Cerebellar nuclear complex (tissue), 1 donor: ENCODE measurements around the gene TMED4.

Experiments used
- DNase-seq, 2 experiments: peaks; one replicate each; lab custom pipeline; 2025; lab: John Stamatoyannopoulos, UW

Gene TMED4

DNA sequence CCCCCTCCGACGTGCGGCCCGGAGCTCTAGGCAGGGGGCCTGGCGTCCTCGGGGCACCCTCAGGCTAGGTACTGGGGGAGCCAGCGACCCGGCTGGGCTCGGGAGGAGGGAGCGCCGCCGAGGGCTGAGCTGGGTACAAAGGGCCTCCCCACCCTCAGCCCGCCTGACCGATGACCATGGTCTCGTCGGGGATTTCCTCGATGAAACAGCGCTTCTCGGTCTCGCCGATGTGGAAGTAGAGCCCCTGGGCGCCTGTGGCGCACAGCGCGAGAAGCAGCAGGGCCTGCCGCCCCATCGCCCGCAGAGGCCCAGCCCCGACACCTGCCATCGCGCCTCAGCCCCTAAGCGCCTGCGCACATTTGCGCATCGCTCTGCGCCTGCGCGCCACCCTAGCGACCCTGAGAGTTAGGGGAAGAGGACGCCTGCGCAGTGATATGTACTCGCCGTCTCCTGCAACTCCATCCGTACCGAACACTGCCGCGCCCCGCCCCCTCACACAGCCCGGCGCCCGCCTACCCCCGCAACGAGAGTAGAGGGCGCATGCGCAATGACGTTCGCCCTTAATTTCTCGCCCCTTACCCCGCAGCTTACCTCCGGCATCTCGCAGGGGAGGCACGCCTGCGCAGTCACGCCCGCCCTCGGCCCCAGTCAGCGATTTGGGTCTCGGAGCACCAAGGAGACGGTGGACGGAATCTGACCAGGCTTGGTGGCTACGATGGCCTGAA, at the start of gene TMED4:
Gene TMED4 (minus strand): TSS at position 353 of the 725 bp plus-strand sequence. CDS start 25 bp downstream, at position 328.
- peak; percentile 77 to 89 for DNase-seq

DNA sequence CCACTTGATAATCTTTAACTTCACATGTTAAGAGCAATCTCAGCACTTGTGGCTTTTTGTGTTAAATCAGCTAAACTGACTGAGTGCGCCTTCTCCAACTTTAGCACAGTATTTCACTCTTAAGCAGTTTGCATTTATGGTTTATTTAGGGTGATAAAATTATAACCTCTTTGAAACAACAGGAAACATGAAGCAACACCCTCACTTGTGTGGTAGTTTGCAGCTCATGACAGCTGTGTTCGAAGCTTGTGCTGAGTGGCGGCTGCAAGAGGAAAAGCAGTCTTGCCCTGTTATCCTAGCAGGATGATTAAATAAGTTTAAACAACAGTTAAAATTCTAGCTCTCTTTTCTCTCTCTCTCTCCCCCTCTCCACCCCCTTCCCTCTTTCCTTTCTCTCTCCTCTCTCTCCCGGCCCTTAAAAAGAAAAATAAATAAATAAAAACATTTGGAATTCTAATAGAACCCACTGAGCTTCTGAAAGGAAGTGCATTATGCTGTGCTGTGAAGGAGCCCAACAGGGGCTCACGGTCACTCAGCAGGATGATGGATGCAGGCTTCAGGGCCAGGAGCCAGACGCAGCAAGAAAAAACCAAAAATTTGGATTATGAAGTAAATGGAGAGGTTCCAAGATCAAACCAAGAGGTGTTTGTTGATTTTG, 49.6 kb upstream of the TMED4 start:
- no peak for DNase-seq

DNA sequence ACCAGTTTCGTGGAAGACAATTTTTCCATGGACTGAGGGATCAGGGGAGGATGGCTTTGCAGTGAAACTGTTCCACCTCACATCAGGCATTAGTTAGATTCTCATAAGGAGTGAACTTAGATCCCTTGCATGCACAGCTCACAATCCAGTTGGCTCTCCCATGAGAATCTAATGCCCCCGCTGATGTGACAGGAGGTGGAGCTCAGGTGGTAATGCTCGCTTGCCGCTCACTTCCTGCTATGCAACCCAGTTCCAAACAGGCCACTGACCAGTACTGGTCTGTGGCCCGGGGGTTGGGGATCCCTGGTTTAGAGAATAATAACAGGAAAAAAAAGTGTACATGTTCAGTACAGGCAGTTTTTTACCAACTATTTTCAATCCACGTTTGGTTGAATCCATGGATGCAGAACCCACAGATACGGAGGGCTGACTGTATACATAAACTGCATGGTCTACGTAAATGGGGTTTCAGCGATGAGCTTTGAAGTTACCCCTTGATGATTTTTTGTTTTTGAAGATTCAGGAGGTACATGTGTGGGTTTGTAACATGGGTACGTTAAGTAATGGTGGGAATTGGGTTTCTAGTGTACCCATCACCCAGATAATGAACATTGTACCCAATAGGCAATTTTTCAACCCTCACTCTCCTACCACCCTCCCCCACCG, 48.9 kb upstream of the TMED4 start:
- DNase-seq = no peak

DNA sequence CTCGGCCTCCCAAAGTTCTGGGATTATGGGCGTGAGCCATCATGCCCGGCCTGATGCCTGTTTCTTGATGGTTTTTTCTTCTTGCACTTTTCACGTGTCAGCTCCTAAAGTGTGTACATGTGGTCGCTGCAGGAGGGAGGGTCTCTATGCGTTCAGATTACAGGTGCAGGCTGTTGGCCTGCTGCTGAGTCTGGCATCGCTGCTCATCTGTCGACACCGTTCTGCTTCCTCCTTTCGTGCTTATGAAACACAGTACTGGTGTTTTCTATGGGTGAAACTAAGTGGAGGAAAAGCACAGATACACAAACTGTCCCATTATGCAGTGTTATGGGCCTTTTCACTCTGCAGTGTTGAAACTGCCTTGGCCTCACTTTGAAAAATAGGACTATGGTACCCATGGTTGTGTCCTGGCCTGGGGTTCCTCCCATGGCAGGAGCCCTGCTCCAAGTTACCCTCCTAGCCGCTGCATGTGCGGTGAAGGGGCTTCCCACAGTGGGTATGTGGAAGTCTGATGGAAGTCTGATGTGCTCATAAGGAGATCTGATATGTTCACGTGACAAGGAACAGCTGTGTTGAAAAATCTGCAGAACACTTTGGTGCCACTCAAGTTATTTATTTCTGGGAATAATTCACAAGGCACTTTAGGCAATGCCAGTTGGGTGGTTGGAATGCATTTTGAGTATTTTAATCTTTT, 47.9 kb upstream of the TMED4 start:
- DNase-seq = no peak

DNA sequence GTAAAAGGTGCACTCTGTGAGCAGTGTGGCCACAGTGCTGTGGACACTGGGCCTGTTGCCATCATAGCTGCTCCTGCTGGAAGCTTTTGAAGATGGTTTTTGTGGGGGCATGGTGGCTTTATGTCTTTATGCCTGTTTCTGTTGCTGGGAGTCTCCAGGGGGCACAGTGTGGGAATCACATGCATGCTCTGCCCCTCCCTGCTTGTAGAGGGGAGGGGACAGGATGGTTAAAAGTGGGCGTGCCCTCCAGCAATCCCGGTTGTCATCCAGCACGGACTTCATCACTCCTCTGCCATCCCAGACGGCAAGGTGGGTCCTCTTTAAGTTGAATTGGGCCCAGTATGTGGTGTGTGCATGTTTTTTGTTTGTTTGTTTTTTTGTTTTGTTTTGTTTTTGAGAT, 44.6 kb upstream of the TMED4 start:
- no peak for DNase-seq

DNA sequence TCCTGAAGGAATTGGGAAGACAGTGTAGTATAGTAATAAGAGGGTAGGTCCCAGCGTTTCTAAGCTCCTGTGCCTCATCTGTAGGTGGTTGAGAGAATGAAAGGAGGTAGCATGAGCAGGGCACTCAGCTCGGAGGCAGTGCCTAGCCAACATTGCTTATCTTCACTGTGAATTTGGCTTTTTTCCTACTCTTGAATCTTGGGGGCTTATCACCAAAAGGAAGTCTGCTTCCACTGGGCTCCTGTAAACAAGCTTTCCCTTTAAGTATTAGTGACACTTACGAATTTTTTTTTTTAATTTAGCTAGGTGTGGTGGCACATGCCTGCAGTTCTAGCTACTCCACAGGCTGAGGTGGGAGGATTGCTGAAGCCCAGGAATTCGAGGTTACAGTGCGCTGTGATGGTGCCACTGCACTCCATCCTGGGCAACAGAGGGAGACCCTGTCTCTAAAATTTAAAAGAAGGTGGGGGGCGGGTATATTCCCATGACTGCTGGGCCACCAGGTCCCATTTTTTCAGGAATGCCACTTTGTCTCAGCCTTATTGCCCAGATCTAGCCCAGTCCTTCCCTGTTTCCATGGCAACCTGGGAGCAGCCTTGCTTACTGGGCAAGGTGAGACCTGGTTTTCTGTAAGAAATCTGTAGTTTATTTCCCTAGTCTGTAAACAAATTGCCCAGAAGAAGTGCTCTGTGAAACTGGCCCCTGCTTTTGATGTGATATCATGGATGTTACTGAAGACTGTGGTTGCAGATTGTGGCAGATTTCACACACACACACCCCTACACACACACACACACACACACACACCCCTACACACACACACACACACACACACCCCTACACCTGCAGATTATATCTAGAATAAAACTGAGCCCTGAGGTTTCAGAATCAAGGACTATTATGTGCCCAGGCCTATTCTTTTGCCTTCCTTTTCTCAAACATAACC, 43.8 kb upstream of the TMED4 start:
- no peak for DNase-seq

DNA sequence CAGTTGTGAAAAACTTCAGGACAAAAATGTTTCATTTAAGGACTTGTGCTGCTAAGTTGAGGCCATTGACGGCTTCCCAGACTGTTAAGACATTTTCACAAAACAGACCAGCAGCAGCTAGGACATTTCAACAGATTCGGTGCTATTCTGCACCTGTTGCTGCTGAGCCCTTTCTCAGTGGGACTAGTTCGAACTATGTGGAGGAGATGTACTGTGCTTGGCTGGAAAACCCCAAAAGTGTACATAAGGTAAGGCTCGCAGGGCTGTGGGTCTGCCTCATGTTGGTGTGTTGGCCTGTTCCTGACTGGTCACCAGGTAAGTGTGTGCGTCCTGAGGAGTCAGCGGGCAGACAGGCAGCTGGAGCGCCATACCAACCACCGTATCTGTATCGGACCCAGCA, 42.3 kb upstream of the TMED4 start:
- DNase-seq = no peak

DNA sequence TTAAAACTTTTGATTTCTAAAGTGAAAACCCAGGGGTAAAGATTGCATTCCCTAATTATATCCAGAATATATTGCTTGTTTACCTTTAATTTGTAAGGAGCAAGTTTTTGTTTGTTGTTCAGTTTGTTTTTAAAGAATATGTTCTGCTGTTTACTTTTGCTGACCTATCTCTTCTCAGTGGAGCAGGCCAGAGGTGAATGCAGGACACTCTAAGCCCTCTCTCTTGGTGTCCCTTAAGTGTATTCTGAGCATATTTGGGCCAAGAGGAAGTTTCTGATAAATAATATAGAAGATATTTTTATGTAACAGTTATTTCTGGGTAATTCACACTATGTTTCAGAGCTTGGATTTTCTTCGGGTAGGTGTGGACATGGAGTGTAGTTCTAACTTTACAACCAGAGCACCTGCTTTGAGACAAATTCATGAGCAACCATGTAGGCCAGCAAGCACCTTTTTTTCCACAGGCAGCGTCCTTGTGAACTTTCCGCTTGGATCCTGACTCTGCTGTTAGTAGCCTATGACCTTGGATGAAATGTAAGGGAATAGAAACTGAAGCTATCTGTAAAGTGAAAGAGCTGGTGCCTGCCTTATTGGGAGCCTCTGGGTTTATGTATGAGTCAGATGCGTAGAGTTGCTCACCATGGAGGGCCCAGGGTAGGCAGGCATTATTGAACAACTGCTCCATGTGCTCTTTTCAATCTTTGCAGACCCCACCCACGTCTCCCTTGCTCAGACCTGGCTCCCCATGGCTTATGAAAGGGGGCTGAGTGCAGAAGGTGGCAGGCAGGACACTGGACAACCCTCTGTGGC, 40.5 kb upstream of the TMED4 start:
- DNase-seq = no peak

DNA sequence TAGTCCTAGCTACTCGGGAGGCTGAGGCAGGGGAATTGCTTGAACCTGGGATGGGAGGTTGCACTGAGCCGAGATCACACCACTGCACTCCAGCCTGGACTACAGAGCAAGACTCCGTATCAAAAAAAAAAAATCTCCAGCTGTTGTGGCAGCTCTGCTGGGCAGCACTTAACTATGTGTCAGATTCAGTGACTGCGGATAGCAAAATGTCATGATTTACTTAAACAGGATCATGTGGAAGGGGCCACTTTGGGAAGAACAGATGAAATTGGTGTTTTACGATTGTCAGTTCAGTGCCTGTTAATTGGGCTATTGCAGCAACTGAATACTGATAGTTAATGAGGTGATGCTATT, 39.7 kb upstream of the TMED4 start:
- DNase-seq = no peak

DNA sequence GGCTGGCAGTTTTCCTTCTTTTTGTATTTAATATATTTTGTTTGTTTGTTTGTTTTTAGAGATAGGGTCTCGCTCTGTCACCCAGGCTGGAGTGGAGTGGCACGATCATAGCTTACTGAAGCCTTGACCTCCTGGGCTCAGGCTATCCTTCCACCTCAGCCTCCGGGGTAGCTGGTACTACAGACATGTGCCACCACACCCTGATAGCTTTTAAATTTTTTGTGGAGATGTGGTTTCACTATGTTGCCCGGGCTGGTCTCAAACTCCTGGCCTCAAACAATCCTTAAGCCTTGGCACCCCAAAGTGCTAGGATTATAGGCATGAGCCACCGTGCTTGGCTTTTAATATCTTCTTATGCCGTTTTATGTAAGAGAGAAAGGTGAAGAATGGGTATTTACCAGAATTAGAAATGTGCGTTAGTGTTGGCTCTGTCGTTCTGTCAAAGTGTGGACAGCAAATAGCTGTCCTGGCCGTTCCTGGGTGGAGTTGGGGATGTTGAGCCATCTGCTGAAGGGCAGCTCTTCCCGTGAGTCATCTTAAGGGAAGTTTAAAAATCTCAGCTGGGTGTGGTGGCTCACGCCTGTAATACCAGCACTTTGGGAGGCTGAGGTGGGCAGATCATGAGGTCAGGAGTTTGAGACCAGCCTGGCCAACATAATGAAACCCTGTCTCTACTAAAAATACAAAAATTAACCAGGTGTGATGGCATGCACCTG, 39.2 kb upstream of the TMED4 start:
- no peak for DNase-seq

DNA sequence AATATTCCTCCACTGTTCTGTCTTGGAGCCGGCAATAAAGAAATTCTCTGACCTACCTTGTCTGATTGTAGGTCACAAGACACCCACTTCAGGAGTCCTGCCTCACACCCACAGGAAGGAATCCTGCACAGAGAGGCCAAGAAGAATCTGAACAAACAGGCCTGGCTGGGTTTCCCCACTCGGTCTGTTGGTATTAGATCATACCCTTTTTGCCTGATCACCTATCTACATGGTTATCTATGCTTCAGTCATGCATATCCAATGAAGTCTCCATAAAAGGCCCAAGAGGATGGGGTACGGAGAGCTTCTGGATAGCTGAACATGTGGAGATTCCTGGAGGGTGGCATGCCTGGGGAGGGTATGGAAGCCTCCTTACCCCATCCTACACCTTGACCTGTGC, 36.7 kb upstream of the TMED4 start:
- DNase-seq = no peak

DNA sequence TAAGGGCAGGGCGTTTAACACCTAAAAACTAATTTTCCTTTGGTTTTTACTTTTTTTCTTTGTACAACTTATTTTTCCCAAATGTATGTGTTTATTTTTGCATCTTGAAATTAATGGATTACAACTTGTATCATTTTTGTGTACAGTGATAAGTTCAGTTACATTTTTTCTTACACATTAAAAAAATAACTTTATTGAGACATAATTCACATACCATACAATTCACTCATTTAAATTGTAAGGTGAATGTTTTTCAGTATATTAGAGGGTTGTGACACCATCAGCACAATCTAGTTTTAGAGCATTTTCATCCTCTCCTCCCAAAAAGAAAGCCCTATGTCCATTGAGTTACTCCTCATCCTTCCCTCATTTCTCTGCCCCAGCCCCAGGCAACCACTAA, 36.0 kb upstream of the TMED4 start:
- no peak for DNase-seq

DNA sequence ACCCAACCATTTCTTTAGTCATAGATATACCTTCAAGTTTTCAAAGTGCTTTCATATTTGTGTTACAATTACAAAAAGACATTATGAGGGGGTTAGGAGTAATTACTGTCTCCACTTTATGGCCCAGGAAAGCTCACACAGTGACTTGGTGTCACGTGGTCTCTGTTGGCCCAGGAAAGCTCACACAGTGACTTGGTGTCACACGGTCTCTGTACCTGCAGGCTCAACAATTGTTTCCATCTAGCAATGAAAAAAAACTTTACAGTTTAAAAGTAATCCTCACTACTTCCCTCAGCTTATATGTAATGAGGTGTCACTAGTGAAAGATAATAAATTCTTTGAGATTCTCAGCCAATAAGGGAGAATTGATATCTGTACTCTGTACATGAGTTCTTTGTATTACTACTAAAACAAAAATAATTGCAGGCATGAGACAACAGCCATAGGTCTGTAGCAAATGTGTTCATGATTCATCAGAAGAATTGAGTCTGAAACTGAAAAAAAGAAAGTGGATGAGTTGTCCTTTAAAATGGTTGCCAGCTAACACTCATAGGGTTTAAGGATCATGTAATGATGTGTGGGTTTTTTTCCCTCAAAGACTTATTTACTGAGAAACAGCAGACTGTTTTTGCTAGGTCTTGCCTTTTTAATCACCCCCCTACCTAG, 35.3 kb upstream of the TMED4 start:
- no peak for DNase-seq

DNA sequence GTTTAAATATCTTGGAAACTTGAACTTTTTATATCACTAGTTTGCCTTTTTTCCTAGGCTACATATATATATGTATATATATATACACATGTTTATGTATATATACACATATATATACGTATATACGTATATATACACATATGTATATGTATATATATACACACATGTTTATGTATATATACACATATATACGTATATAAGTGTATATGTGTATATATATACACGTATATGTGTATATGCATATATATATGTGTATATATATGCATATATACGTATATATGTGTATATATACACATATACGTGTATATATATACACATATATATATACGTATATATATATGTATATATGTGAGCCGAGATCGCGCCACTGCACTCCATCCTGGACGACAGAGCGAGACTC, 34.5 kb upstream of the TMED4 start:
- no peak for DNase-seq

DNA sequence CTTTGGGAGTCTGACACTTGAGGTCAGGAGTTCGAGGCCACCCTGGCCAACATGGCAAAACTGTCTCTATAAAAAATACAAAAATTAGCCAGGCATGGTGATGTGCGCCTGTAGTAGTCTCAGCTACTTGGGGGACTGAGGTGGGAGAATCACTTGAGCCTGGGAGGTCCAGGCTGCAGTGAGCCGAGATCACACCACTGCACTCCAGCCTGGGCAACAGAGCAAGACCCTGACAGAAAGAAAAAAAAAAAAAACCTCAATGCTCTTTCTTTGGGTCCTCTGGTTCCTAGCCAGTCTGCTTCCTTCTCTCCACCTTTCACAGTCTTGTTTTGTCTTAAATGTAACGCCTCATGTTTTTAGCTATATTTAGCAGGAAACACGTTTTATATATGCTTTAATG, 33.8 kb upstream of the TMED4 start:
- no peak for DNase-seq

DNA sequence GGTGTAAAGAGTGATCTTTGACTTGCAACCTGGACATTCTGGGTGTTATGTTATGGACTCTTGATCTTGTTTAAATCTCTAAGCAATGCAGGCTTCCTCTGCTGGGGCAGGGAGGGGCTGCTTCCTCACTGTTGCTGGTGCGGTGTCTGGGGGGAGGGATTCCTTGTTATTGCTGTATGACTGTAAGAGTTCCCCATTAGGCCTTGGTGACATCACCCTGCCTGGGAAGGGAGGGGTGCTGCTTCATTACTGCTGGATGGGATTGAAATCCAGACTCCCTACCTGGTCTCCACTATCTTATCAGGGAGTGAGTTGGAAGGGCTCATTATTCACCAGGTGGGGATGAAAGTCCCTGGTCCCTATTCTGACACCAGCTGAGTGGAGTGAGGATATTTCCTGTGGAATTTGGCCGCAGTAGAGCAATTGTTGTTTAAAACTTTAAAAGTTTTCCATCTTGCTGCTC, 33.1 kb upstream of the TMED4 start:
- DNase-seq = no peak

DNA sequence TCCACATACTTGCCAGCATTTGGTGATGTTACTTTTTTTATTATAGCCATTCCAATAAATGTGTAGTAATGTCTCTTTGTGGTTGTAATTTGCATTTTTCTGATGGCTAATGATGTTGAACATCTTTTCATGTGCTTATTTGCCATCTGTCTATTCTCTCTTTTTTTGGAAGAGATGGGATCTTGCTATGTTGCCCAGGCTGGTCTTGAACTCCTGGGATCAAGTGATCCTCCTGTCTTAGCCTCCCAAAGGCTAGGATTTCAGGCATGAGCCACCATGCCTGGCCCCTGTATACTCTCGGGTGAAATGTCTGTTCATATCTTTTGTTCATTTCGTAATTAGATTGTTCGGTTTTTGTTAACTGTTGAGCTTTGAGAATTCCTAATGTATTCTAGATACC, 27.8 kb upstream of the TMED4 start:
- no peak for DNase-seq

DNA sequence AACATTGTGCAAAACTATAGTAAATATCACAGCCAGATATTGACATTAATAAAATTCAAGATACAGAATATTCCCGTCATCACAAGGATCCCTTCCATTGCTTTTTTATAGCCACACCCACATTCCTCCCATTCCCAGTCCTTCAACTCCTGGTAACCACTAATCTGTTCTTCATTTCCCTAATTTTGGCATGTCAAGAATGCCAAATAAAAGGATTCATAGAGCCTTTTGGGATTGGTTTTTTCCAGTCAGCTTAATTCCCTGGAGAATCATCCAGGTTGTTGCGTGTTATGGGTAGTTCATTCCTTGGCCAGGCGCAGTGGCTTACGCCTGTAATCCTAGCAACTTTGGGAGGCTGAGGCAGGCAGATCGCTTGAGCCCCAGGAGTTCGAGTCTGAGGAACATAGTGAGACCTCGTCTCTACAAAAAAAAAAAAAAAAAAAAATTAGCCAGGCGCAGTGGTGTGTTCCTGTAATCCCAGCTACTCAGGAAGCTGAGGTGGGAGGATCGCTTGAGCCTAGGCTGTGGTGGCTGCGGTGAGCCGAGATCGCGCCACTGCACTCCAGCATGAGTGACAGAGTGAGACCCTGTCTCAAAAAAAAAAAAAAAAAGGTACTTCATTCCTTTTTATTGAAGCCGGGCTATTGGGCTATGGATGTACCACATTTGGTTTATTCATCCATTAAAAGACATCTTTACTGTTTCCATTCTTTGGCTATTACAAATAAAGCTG, 27.1 kb upstream of the TMED4 start:
- no peak for DNase-seq
